ENCODE data around the gene SFT2D1. TPM values are rescaled to one million over a fixed set of nuclear protein-coding genes. Genes with fewer than 3 reads are reported as not detected.
A peak's percentile ranks its signal among the peaks of the same experiment; 100 is the strongest.

SFT2D1 gene
- total and polyA plus RNA-seq, 5 donors = 23.6 to 45.8 (median 24.9) TPM

DNA sequence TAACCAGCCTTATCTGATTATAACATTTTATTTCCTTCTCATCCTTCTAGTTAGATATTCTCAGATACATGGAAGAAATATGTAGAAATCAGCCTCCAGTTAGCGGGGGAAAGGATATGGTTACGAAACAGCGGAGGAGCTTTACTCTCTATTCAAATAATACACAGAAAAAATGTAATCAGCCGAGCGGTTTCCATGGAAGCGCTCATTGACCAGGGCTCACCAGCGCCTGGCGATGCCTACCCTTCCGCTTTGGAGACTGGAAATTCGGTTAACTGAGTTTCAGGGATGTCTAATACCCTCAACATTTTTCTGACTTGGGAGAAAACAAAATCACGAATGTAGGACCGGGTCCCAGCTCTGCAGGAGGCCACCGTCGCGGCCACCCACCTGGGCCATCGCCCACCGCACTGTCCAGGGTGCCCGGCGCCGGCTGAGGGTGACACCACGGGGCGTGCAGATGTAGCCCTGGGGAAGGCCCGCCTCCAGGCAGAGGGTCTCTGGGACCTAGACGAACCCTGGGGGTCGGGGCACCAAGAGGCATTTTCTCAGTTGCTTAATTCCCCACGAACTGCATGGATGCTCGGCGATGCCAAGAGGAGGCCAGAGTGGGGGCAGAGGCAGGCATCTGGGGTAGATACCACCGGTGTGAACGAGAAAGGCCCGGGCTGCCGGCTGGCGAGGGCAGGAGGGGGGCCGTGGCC is 35.8 kb downstream of the SFT2D1 start:
- Histone ChIP-seq H3K4me3 (ENCODE audit: low read length) (no peak overlapping the region), H3K27ac (ENCODE audit: low read length) (no peak overlapping the region), H3K27me3 (ENCODE audit: control insufficient read depth, insufficient read depth) (no peaks in the 10 kb centered on the region), H3K9me3 (ENCODE audit: control insufficient read depth, low read length) (no peaks in the 10 kb centered on the region), H3K4me1 (ENCODE audit: control insufficient read depth, insufficient read depth, low read length) (no peaks in the 10 kb centered on the region)
- intact Hi-C loops (cut with DNase I) = no loop called here
- DNase-seq = no peak
- WGBS = 57% methylated on average over 34 of the region's 34 CpGs
- ATAC-seq = peak in 1 of 2 donors; percentile 17

DNA sequence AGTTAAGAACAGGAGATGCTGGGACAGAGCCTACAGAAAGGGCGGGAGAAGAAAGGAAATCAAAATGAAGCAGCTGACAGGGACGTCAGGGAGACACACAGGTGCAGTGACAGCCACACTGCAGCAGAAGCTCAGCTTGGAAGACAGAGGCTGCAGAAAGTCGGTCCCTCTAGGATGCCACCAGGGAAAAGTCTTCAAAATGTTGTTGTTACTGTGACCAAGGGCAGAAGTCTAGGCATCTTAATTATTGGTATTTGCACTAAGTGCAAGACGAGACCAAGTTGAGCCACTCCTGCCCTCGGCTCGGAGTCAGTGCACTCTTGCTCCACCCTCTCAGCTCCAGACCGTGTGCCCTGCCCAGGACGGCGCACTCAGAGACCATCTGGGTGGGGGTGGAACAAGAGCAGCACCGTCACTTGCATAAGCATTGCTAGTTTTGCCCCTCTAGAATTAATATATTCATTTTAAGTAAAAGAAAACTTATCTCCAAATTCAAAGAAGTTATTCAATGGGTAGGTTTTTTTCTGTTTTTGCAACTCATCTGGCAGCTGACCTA is 36.7 kb downstream of the SFT2D1 start:
- Histone ChIP-seq H3K27ac (ENCODE audit: low read length) (no peak overlapping the region), H3K4me3 (ENCODE audit: low read length) (no peak overlapping the region), H3K4me1 (ENCODE audit: control insufficient read depth, insufficient read depth, low read length) (no peaks in the 10 kb centered on the region), H3K27me3 (ENCODE audit: control insufficient read depth, insufficient read depth) (no peaks in the 10 kb centered on the region), H3K9me3 (ENCODE audit: control insufficient read depth, low read length) (no peaks in the 10 kb centered on the region)
- intact Hi-C loops (cut with DNase I) = no loop called here
- no peak for DNase-seq
- 63% methylated on average over 10 of the region's 10 CpGs for WGBS
- no peak for ATAC-seq

- ATAC-seq (no peak), DNase-seq (no peak)
- 87% methylated on average over 3 of the region's 3 CpGs for WGBS
- no peaks in the 10 kb centered on the region for H3K4me1 ChIP-seq (ENCODE audit: control insufficient read depth, insufficient read depth, low read length)
- no peaks in the 10 kb centered on the region for H3K27me3 ChIP-seq (ENCODE audit: control insufficient read depth, insufficient read depth)
- H3K9me3 ChIP-seq (ENCODE audit: control insufficient read depth, low read length) = no peaks in the 10 kb centered on the region
- H3K27ac ChIP-seq (ENCODE audit: low read length) = no peak overlapping the region
- no peak overlapping the region for H3K4me3 ChIP-seq (ENCODE audit: low read length)
- intact Hi-C loops (cut with DNase I) = no loop called here
Observed at GRCh38 chr6:166304106-166304505, 38.2 kb downstream of the SFT2D1 start.

- ATAC-seq (no peak), DNase-seq (no peak)
- Histone ChIP-seq H3K27me3 (ENCODE audit: control insufficient read depth, insufficient read depth) (no peaks in the 10 kb centered on the region), H3K4me1 (ENCODE audit: control insufficient read depth, insufficient read depth, low read length) (no peaks in the 10 kb centered on the region), H3K9me3 (ENCODE audit: control insufficient read depth, low read length) (no peaks in the 10 kb centered on the region), H3K27ac (ENCODE audit: low read length) (no peak overlapping the region), H3K4me3 (ENCODE audit: low read length) (no peak overlapping the region)
- WGBS = 86% methylated on average over 17 of the region's 17 CpGs
- intact Hi-C loops (cut with DNase I) = no loop called here
Observed at GRCh38 chr6:166301611-166302529, 40.5 kb downstream of the SFT2D1 start.

GRCh38 chr6:166300357-166300987 is 41.9 kb downstream of the SFT2D1 start:
- no peak overlapping the region for H3K27ac ChIP-seq (ENCODE audit: low read length)
- intact Hi-C loops (cut with DNase I) = no loop called here
- H3K27me3 ChIP-seq (ENCODE audit: control insufficient read depth, insufficient read depth) = no peaks in the 10 kb centered on the region
- H3K4me3 ChIP-seq (ENCODE audit: low read length) = no peak overlapping the region
- no peak for ATAC-seq
- no peak for DNase-seq
- H3K4me1 ChIP-seq (ENCODE audit: control insufficient read depth, insufficient read depth, low read length) = no peaks in the 10 kb centered on the region
- H3K9me3 ChIP-seq (ENCODE audit: control insufficient read depth, low read length) = no peaks in the 10 kb centered on the region
- 81% methylated on average over 9 of the region's 9 CpGs for WGBS

GRCh38 chr6:166297606-166298005 is 44.7 kb downstream of the SFT2D1 start:
- Histone ChIP-seq H3K9me3 (ENCODE audit: control insufficient read depth, low read length) (no peaks in the 10 kb centered on the region), H3K4me3 (ENCODE audit: low read length) (no peak overlapping the region), H3K27ac (ENCODE audit: low read length) (no peak overlapping the region), H3K27me3 (ENCODE audit: control insufficient read depth, insufficient read depth) (no peaks in the 10 kb centered on the region), H3K4me1 (ENCODE audit: control insufficient read depth, insufficient read depth, low read length) (no peaks in the 10 kb centered on the region)
- intact Hi-C loops (cut with DNase I) = no loop called here
- ATAC-seq = no peak
- no peak for DNase-seq
- 92% methylated on average over 23 of the region's 23 CpGs for WGBS

- H3K27me3 ChIP-seq (ENCODE audit: control insufficient read depth, insufficient read depth) = no peaks in the 10 kb centered on the region
- intact Hi-C loops (cut with DNase I) = no loop called here
- WGBS = 77% methylated on average over 10 of the region's 10 CpGs
Observed at GRCh38 chr6:166296035-166296883, 46.1 kb downstream of the SFT2D1 start.

DNA sequence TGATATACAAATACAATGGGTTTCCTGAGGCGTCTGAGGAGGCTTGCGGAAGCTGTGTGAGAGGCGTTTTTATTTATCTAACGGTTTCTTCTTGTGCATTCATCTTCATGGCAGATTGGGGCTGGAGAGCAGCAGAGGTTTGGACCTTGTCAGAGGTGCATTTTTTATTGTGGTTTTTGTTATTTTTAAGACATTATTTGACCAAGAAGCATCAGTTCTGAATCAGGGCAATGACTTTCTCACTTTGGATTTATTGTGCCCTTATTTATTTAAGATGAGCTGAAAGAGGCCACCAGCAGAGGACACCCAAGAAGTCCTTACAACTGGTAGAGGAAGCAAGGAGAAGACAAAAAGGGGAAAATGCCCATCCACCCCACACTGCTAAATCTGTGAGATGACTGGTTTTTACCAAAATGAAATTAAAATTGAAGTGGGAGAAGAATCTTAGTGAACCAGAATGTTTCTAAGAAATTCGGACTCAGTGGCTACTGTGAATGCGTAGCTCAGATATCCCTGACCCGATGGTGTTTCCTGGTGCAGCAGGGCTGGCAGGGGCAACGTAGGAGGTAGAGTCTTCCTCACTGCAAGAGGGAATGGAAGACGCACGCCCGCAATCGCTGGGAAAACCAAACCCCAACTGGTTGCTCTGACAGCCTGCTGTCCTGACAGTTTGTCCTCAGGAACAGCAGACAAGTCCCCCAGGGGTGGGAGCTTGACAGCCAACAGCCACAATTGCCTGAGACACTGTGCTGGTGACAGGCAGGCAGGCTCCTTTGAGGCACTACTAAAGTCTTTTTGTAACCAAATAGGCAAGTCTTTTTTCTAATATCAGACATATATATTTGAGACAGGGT is 48.4 kb downstream of the SFT2D1 start:
- intact Hi-C loops (cut with DNase I) = no loop called here
- 85% methylated on average over 12 of the region's 12 CpGs for WGBS
- H3K27ac ChIP-seq (ENCODE audit: low read length) = no peak overlapping the region
- H3K4me3 ChIP-seq (ENCODE audit: low read length) = no peak overlapping the region
- H3K4me1 ChIP-seq (ENCODE audit: control insufficient read depth, insufficient read depth, low read length) = no peaks in the 10 kb centered on the region
- ATAC-seq = no peak
- H3K9me3 ChIP-seq (ENCODE audit: control insufficient read depth, low read length) = no peaks in the 10 kb centered on the region
- H3K27me3 ChIP-seq (ENCODE audit: control insufficient read depth, insufficient read depth) = no peaks in the 10 kb centered on the region
- no peak for DNase-seq

More at GRCh38 chr6:166296035-166296883, 46.1 kb downstream of the SFT2D1 start:
- Histone ChIP-seq H3K9me3 (ENCODE audit: control insufficient read depth, low read length) (no peaks in the 10 kb centered on the region), H3K4me3 (ENCODE audit: low read length) (no peak overlapping the region), H3K27ac (ENCODE audit: low read length) (no peak overlapping the region), H3K4me1 (ENCODE audit: control insufficient read depth, insufficient read depth, low read length) (no peaks in the 10 kb centered on the region)
- ATAC-seq (no peak), DNase-seq (no peak)

GRCh38 chr6:166289207-166290060 is 52.9 kb downstream of the SFT2D1 start:
- no peak overlapping the region for H3K27ac ChIP-seq (ENCODE audit: low read length)
- 92% methylated on average over 14 of the region's 14 CpGs for WGBS
- H3K9me3 ChIP-seq (ENCODE audit: control insufficient read depth, low read length) = no peaks in the 10 kb centered on the region
- H3K4me1 ChIP-seq (ENCODE audit: control insufficient read depth, insufficient read depth, low read length) = no peaks in the 10 kb centered on the region
- intact Hi-C loops (cut with DNase I) = no loop called here
- H3K4me3 ChIP-seq (ENCODE audit: low read length) = no peak overlapping the region
- ATAC-seq (no peak), DNase-seq (no peak)
- H3K27me3 ChIP-seq (ENCODE audit: control insufficient read depth, insufficient read depth) = no peaks in the 10 kb centered on the region

Data from right cardiac atrium (tissue), 5 donors.